K562 (cell line): ENCODE results near the gene TMTC2. TPM values are rescaled to one million over a fixed set of nuclear protein-coding genes. Genes with fewer than 3 reads are reported as not detected.

Experiments
- ATAC-seq: fragments of 200-7000 bp; cut with Tn5 transposase; 3 replicates; pipeline ENCODE4 v1.9.1; 2020; ENCODE audit warnings: moderate library complexity
- BruUV-seq: library from RNA; stranded (reverse); fragments of 400-500 nt; replicated peaks from 2 replicates; lab custom pipeline; 2021; lab: Mats Ljungman, UMichigan
- CTCF ChIA-PET: fragments of 300-600 bp; formaldehyde crosslinking; extraction: SDS; loops from one replicate; lab custom pipeline; 2021; ENCODE audit warnings: low intra/inter-chr PET ratio; lab: Yijun Ruan, JAX
- POLR2A ChIA-PET: fragments of 300-600, 350-650 bp; sonication (Branson Sonifier 250); formaldehyde crosslinking; extraction: SDS; loops from one replicate; lab custom pipeline; 2021; ENCODE audit warnings: antibody characterized with exemption, inconsistent platforms; lab: Yijun Ruan, JAX
- DNase-seq, 4 experiments: peaks; one replicate each; pipeline versions ENCODE4 v3.0.0 to v3.0.0-alpha.2; 2011 to 2018; ENCODE audit warnings: low spot score in 3 of 4, mixed read lengths in 3 of 4; ENCODE audit errors: extremely low read depth in 1 of 4
- FAIRE-seq: peaks from 2 replicates; lab custom pipeline; 2011; peaks lifted over from hg19 to GRCh38; lab: Jason Lieb, UNC
- H2AFZ ChIP-seq: 2 replicates; pipeline ENCODE4 v1.6.0; 2011; ENCODE audit warnings: low read depth, low read length, control low read depth, inconsistent platforms
- H3K27ac ChIP-seq: fragments of 200-600 bp; 3 replicates; pipeline ENCODE4 v1.8.0; 2011; ENCODE audit warnings: low read depth, mild to moderate bottlenecking, control low read depth, inconsistent platforms, low read length, moderate library complexity, mixed read lengths; ENCODE audit errors: extremely low read depth
- H3K27me3 ChIP-seq, 2 experiments: fragments of 300-600 bp in 1 of 2; 2 replicates in 1 of 2; 3 replicates in 1 of 2; pipeline versions ENCODE4 v1.6.0 to v1.8.0; 2011; ENCODE audit warnings: inconsistent platforms in 2 of 2, low read length in 2 of 2, mild to moderate bottlenecking in 1 of 2, mixed read lengths in 1 of 2, moderate library complexity in 1 of 2; ENCODE audit not compliant: control insufficient read depth in 2 of 2, insufficient read depth in 2 of 2
- H3K36me3 ChIP-seq: fragments of 300-600 bp; 3 replicates; pipeline ENCODE4 v1.8.0; 2011; ENCODE audit warnings: mild to moderate bottlenecking, low read length, inconsistent platforms; ENCODE audit not compliant: control insufficient read depth, insufficient read depth
- H3K4me1 ChIP-seq, 2 experiments: fragments of 200-600 bp in 1 of 2; replicated peaks in 1 of 2; 2 replicates in 1 of 2; 3 replicates in 1 of 2; pipeline versions ENCODE4 v1.5.1 to v1.8.0; 2011; ENCODE audit warnings: inconsistent platforms in 2 of 2, low read length in 2 of 2, mild to moderate bottlenecking in 1 of 2, mixed read lengths in 1 of 2, moderate library complexity in 1 of 2; ENCODE audit not compliant: control insufficient read depth in 2 of 2, insufficient read depth in 2 of 2
- H3K4me2 ChIP-seq: 2 replicates; pipeline ENCODE4 v1.6.1; 2011; ENCODE audit warnings: low read length, control low read depth, inconsistent platforms, mixed read lengths; ENCODE audit not compliant: insufficient read depth
- H3K4me3 ChIP-seq: fragments of 200-600 bp; sonication (generic), shearing (Covaris generic); 2 replicates; pipeline ENCODE4 v1.5.1; 2016; ENCODE audit warnings: control low read depth, inconsistent platforms
- H3K79me2 ChIP-seq: fragments of 200-600 bp; 3 replicates; pipeline ENCODE4 v1.8.0; 2011; ENCODE audit warnings: low read length, inconsistent platforms; ENCODE audit not compliant: control insufficient read depth, insufficient read depth
- H3K9ac ChIP-seq, 2 experiments: 2 replicates each; pipeline versions ENCODE4 v1.6.0 to v1.6.1; 2011; ENCODE audit warnings: low read depth in 2 of 2, low read length in 2 of 2, control low read depth in 1 of 2, inconsistent platforms in 1 of 2, mild to moderate bottlenecking in 1 of 2, mixed read lengths in 1 of 2; ENCODE audit not compliant: insufficient read depth in 1 of 2
- H3K9me1 ChIP-seq: one replicate; pipeline ENCODE4 v1.6.0; 2011; ENCODE audit warnings: inconsistent platforms, mild to moderate bottlenecking, low read length, moderate library complexity; ENCODE audit not compliant: control insufficient read depth, insufficient read depth
- H3K9me3 ChIP-seq: replicated peaks from 2 replicates; pipeline ENCODE4 v1.5.1; 2011; ENCODE audit warnings: low read depth, low read length, inconsistent platforms; ENCODE audit not compliant: control insufficient read depth, insufficient read depth
- H4K20me1 ChIP-seq: replicated peaks from 2 replicates; pipeline ENCODE4 v1.6.1; 2011; ENCODE audit warnings: low read length, inconsistent platforms, mixed read lengths; ENCODE audit not compliant: control insufficient read depth, insufficient read depth
- MAFF ChIP-seq: IDR thresholded peaks from 2 replicates; pipeline ENCODE4 v1.6.1; 2012; ENCODE audit warnings: low read length, improper control_type of control experiment
- ZBTB11 ChIP-seq, 3 experiments: fragments of 200-800 bp in 1 of 3; fragments of 250-450 bp in 1 of 3; fragments of 450-650 bp in 1 of 3; sonication (Bioruptor Pico) in 1 of 3; sonication (Bioruptor generic) in 1 of 3; formaldehyde crosslinking in 1 of 3; IDR thresholded peaks; 2 replicates each; pipeline versions ENCODE4 v1.6.1 to v1.8.0; 2016 to 2022; ENCODE audit warnings: mild to moderate bottlenecking in 2 of 3, missing genetic modification characterization in 2 of 3, missing compliant biosample characterization in 1 of 3, moderate library complexity in 1 of 3
- ZNF197 ChIP-seq: fragments of 200-800 bp; sonication (Bioruptor generic); IDR thresholded peaks from 2 replicates; pipeline ENCODE4 v1.6.1; 2016; ENCODE audit warnings: low read depth, missing genetic modification characterization, missing compliant biosample characterization
- ZNF316 ChIP-seq: fragments of 450-650 bp; IDR thresholded peaks from 2 replicates; pipeline ENCODE4 v1.6.1; 2016
- ZNF449 ChIP-seq: fragments of 250-450 bp; sonication (Bioruptor Pico); IDR thresholded peaks from 2 replicates; pipeline ENCODE4 v1.8.0; 2022; ENCODE audit warnings: moderate library complexity, mild to moderate bottlenecking, inconsistent platforms
- ZNF57 ChIP-seq: fragments of 450-650 bp; formaldehyde crosslinking; IDR thresholded peaks from 2 replicates; pipeline ENCODE4 v1.4.0; 2020; ENCODE audit warnings: mild to moderate bottlenecking, moderate library complexity
- WGBS: fragments of 100-300 bp; shearing (Covaris generic); methylation state at CpG from one replicate; pipeline ENCODE4 v1.1.6; 2016; ENCODE audit warnings: low coverage, mixed read lengths; ENCODE audit not compliant: insufficient coverage; ENCODE audit errors: missing lambda C conversion rate; 5-methylcytosine and 5-hydroxymethylcytosine counted together
- in situ Hi-C: fragments of 300-500 bp; cut with MboI; formaldehyde crosslinking; loops from 4 replicates; pipeline ENCODE4 v1.15.0; 2018; ENCODE audit warnings: inconsistent platforms, mixed read lengths
- intact Hi-C: fragments of 100-400 bp; cut with micrococcal nuclease; formaldehyde crosslinking; loops from 2 replicates; pipeline ENCODE4 v1.14.2; 2022
- polyA plus RNA-seq, 8 experiments: library from polyadenylated mRNA; depleted of rRNA in 4 of 8; stranded (reverse) in 5 of 8; unstranded in 3 of 8; fragments of >200 nt; fragmentation: Nextera tagmentation in 2 of 8; fragmentation: Illumina TruSeq in 1 of 8; extraction: Ambion mirVana in 2 of 8; extraction: Trizol in 1 of 8; gene quantifications; 2 replicates each; pipeline versions ENCODE4 v1.2.1 to v1.2.3, GENCODE V29; 2011 to 2014; ENCODE audit warnings: inconsistent platforms in 1 of 8, missing spikeins in 1 of 8
- total RNA-seq, 7 experiments: library from RNA; depleted of rRNA in 6 of 7; stranded (reverse); fragments of >200 nt in 6 of 7; fragmentation: Illumina TruSeq in 2 of 7; extraction: Trizol in 2 of 7; gene quantifications; 2 replicates each; pipeline versions ENCODE4 v1.2.1 to v1.2.3, GENCODE V29; 2011 to 2021; ENCODE audit warnings: low replicate concordance in 1 of 7
- TF ChIP-seq, protein P1 (sequence below): sonication (generic); formaldehyde crosslinking; IDR thresholded peaks from 2 replicates; pipeline ENCODE4 v1.8.1; 2022; ENCODE audit warnings: missing genetic modification reagents

The TMTC2 gene
- total and polyA plus RNA-seq, 9 of the 15 experiments (the other 6 are each of a cell fraction or from before 2014, with no cell fraction given) = 0.29 to 1.1 (median 0.55) TPM

GRCh38 chr12:83075471-83075870 lies 388.8 kb downstream of the TMTC2 start:
- Histone ChIP-seq H3K9me3 (no peaks in the 10 kb centered on the region), H3K79me2 (no peaks in the 10 kb centered on the region), H3K4me3 (no peak overlapping the region), H3K4me1 (no peaks in the 10 kb centered on the region; a peak in 1 of 5 replicates), H2AFZ (no peak overlapping the region), H3K27ac (no peak overlapping the region), H3K4me2 (no peak overlapping the region), H3K36me3 (no peaks in the 10 kb centered on the region), H3K9ac (no peak overlapping the region), H4K20me1 (no peaks in the 10 kb centered on the region), H3K27me3 (no peaks in the 10 kb centered on the region), H3K9me1 (no peaks in the 10 kb centered on the region)
- DNase-seq = no peak
- in situ Hi-C loops = no loop called here
- POLR2A ChIA-PET = interaction anchor here (1.5 kb wide), 1 partner anchor 12 kb away, joined by 5 read pairs; no protein-coding TSS in a partner anchor
- no peak for TF ChIP-seq ZNF449 (CRISPR knock-in tag)
- TF ChIP-seq MAFF = 0 out of 2 replicates have a peak, but pooled peaks have one; percentile 2
- peak; percentile 58 for TF ChIP-seq ZNF316
- intact Hi-C loops = no loop called here
- CTCF ChIA-PET = no interaction called here
- 27% methylated on average over 1 of the region's 1 CpG for WGBS
- ATAC-seq = no peak
- no TSS peak for BruUV-seq
- FAIRE-seq = no peak

- DNase-seq (no peak), ATAC-seq (no peak), FAIRE-seq (no peak)
- H3K9me1 ChIP-seq = no peaks in the 10 kb centered on the region
- H3K4me2 ChIP-seq = no peak overlapping the region
- no peaks in the 10 kb centered on the region for H3K79me2 ChIP-seq
- no peaks in the 10 kb centered on the region for H3K36me3 ChIP-seq
- no peak overlapping the region for H3K27ac ChIP-seq
- no peaks in the 10 kb centered on the region; a peak in 1 of 5 replicates for H3K4me1 ChIP-seq
- POLR2A ChIA-PET = no interaction called here
- no TSS peak for BruUV-seq
- intact Hi-C loops (no loop called here), in situ Hi-C loops (no loop called here)
- no peaks in the 10 kb centered on the region for H3K9me3 ChIP-seq
- H3K4me3 ChIP-seq = no peak overlapping the region
- H2AFZ ChIP-seq = peak overlapping the region; percentile 51; the same call in 1 of the 2 replicates
- H3K27me3 ChIP-seq = no peaks in the 10 kb centered on the region
- WGBS = 30% methylated on average over 6 of the region's 6 CpGs
- H4K20me1 ChIP-seq = no peaks in the 10 kb centered on the region
- CTCF ChIA-PET = no interaction called here
- TF ChIP-seq ZNF197 (CRISPR knock-in tag) (no peak), ZNF57 (CRISPR knock-in tag) (no peak), ZBTB11 (CRISPR knock-in tag; IDR thresholded peaks at IDR 0.05) (no peak)
- TF ChIP-seq, protein P1, sequence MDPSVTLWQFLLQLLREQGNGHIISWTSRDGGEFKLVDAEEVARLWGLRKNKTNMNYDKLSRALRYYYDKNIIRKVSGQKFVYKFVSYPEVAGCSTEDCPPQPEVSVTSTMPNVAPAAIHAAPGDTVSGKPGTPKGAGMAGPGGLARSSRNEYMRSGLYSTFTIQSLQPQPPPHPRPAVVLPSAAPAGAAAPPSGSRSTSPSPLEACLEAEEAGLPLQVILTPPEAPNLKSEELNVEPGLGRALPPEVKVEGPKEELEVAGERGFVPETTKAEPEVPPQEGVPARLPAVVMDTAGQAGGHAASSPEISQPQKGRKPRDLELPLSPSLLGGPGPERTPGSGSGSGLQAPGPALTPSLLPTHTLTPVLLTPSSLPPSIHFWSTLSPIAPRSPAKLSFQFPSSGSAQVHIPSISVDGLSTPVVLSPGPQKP (CRISPR knock-in tag) = no peak
- no peak overlapping the region for H3K9ac ChIP-seq
Measured at GRCh38 chr12:83077041-83077440, 390.3 kb downstream of the TMTC2 start.
